BLaER1 (cell line): ENCODE measurements around the gene VPS13D.
A peak's percentile ranks its signal among the peaks of the same experiment; 100 is the strongest.

ENCODE experiments used
- H3K27ac ChIP-seq: shearing (Covaris generic); formaldehyde crosslinking; 2 replicates; pipeline ENCODE4 v1.8.1; 2022
- H3K27me3 ChIP-seq: shearing (Covaris generic); formaldehyde crosslinking; 2 replicates; pipeline ENCODE4 v1.8.1; 2022
- H3K36me3 ChIP-seq: shearing (Covaris generic); formaldehyde crosslinking; 2 replicates; pipeline ENCODE4 v1.8.1; 2022
- H3K4me1 ChIP-seq: shearing (Covaris generic); formaldehyde crosslinking; 2 replicates; pipeline ENCODE4 v1.8.1; 2022
- H3K4me2 ChIP-seq: shearing (Covaris generic); formaldehyde crosslinking; 2 replicates; pipeline ENCODE4 v1.8.1; 2022
- H3K4me3 ChIP-seq: shearing (Covaris generic); formaldehyde crosslinking; 2 replicates; pipeline ENCODE4 v1.8.1; 2022
- H3K9ac ChIP-seq: shearing (Covaris generic); formaldehyde crosslinking; 2 replicates; pipeline ENCODE4 v1.8.1; 2022
- H3K9me3 ChIP-seq: shearing (Covaris generic); formaldehyde crosslinking; 2 replicates; pipeline ENCODE4 v1.8.1; 2022
- H4K20me1 ChIP-seq: shearing (Covaris generic); formaldehyde crosslinking; 2 replicates; pipeline ENCODE4 v1.8.1; 2022
- Cebpa-rat ChIP-seq: shearing (Covaris generic); IDR thresholded peaks from 2 replicates; pipeline ENCODE4 v1.8.1; 2022

The VPS13D gene

GRCh38 chr1:12300706-12301105, 70.9 kb downstream of the VPS13D start:
- peaks cover 13% of the 10 kb centered on the region for H3K4me1 ChIP-seq
- no peak overlapping the region for H3K4me2 ChIP-seq
- no peaks in the 10 kb centered on the region for H4K20me1 ChIP-seq
- no peak overlapping the region for H3K9ac ChIP-seq
- H3K9me3 ChIP-seq = no peaks in the 10 kb centered on the region; the same call in 1 of the 2 replicates
- TF ChIP-seq Cebpa-rat = no peak
- no peak overlapping the region for H3K27ac ChIP-seq
- H3K27me3 ChIP-seq = no peaks in the 10 kb centered on the region
- peaks cover 48% of the 10 kb centered on the region for H3K36me3 ChIP-seq
- H3K4me3 ChIP-seq = no peak overlapping the region

DNA sequence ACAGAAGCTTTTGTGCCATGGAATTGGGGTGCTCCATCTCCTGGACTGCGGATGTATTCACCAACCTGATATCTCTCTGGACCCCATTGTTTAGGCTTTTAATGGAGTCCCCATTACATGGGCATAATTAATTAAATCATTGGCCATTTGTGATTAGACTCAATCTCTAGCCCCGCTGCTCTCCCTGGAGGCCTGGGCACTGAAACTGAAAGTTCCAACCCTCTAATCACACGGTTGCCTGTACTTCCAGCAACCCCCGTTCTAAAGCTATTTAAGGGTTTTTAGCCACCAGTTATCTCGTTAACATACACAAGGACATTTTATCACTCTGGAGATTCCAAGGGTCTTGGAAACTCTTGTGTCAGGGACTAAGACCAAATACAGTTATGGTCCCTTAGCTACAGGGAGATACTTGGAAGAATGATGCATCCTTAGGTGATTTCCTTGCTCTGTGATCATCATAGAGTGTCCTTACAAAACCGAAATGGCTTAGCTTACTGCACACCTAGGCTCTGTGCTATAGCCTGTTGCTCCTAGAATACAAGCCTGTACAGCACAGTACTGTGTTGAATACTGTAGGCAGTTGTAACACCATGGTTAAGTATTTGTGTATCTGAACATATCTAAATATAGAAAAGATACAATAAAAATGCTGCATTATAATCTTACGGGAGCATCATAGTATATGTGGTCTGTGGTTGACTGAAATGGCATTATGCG, 71.8 kb downstream of the VPS13D start:
- peak overlapping the region; percentile 76 for H3K4me2 ChIP-seq

DNA sequence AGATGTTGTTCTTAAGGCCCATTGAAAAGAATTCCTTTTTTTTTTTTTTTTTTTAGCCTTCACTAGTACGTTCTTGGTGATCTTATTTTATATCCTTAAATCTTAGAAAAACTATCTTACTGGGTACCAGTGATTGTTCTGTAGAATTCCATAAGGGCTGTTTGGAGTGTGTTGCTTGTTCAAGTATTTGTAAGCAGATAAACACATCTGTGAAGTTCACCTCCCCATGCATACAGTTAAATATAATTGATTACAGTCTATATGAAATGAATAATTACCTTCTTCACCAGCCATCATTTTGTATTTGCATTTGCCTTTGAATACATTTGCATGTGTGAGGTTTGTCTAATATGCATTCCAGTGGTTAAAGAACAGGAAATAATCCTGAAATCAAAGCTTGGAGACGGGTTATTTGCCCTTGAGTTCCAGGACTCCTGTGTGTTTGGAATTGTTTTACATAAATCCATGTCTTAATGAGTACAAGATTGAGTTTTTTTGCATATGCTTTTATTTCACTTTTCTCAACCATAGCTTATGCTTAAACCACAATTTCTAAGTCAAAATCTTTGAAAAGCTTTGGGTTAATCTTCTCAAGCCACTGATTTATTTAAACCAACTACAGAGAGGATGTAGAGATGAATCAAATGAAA, 73.1 kb downstream of the VPS13D start:
- Histone ChIP-seq H3K4me1 (peaks cover 13% of the 10 kb centered on the region), H3K4me3 (no peak overlapping the region), H3K27ac (no peak overlapping the region), H4K20me1 (no peaks in the 10 kb centered on the region), H3K4me2 (no peak overlapping the region), H3K9me3 (peaks cover 15% of the 10 kb centered on the region), H3K9ac (no peak overlapping the region), H3K27me3 (no peaks in the 10 kb centered on the region), H3K36me3 (peaks cover 65% of the 10 kb centered on the region)
- no peak for TF ChIP-seq Cebpa-rat

More for the DNA sequence above, 71.8 kb downstream of the VPS13D start:
- Histone ChIP-seq H3K36me3 (peaks cover 53% of the 10 kb centered on the region), H3K9me3 (peaks cover 8% of the 10 kb centered on the region), H4K20me1 (no peaks in the 10 kb centered on the region), H3K9ac (no peak overlapping the region), H3K27me3 (no peaks in the 10 kb centered on the region), H3K27ac (no peak overlapping the region), H3K4me1 (peaks cover 13% of the 10 kb centered on the region), H3K4me3 (no peak overlapping the region)
- no peak for TF ChIP-seq Cebpa-rat

DNA sequence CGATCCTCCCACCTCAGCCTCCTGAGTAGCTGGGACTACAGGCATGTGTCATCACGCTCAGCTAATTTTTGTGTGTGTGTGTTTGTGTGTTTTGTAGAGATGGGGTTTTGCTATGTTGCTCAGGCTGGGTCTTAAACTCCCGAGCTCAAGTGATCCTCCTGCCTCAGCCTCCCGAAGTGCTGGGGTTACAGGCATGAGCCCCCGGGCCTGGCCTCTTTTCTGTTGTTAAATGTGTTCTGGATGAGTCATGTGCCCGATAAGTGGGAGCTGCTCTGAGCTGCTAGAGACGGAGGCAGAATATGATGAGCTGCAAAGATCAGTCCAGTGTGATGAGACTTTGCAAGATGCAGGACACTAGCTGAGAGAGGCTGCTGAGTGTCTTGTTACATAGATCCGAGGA, 75.5 kb downstream of the VPS13D start:
- peaks cover 15% of the 10 kb centered on the region for H3K9me3 ChIP-seq
- peaks cover 80% of the 10 kb centered on the region for H3K36me3 ChIP-seq
- H3K4me1 ChIP-seq = peaks cover 13% of the 10 kb centered on the region
- H3K4me2 ChIP-seq = no peak overlapping the region
- TF ChIP-seq Cebpa-rat = no peak
- no peak overlapping the region for H3K9ac ChIP-seq
- no peak overlapping the region for H3K27ac ChIP-seq
- no peaks in the 10 kb centered on the region for H3K27me3 ChIP-seq
- no peak overlapping the region for H3K4me3 ChIP-seq
- no peaks in the 10 kb centered on the region for H4K20me1 ChIP-seq

DNA sequence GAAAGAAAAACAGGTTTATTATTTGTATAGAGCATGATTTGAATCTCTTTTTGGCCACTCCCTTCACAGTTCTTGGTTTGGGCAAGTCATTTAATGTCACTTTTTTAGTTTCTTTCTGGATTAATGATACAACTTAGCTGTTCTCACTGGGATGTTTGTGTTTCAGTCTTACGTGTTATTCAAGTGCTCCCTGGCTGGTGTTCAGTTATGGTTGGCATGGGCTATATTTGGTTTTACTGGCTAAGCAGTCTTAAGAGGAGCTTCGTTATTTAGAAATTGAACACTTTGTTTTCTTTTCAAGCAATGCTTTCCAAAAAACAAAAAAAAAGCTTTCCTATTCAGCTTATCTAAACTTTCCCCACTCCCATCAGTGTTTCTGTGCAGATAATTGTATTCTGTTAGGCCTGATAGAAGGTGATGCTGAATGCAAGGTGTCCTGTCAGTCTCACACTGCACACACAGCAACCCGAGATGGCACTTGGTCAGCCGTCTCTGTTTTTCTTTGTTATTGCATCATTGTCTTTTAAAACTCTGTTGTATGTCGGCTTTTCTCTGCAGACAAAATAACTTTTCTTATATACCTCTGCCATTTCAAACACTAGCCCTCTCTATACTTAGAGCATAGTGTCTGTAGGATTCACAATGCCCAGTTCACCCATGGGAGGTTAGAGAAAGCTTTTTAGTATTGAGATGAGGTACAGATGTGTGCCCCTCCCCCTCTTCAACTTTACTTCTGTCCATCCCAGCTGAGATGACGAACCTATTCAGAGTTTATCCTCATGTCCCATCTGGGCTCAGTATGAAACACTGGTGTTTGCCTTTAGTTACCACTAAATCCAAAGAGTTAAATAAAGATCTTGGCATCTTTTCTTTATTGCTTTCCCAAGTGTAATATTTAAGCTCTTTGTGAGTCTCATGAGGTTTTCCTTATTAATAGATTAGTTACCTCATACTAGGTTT, 80.2 kb downstream of the VPS13D start:
- H3K9me3 ChIP-seq = peaks cover 15% of the 10 kb centered on the region
- no peak overlapping the region for H3K4me3 ChIP-seq
- H3K4me1 ChIP-seq = no peaks in the 10 kb centered on the region
- H3K4me2 ChIP-seq = no peak overlapping the region
- TF ChIP-seq Cebpa-rat = no peak
- H3K27me3 ChIP-seq = no peaks in the 10 kb centered on the region
- H3K9ac ChIP-seq = no peak overlapping the region
- no peak overlapping the region for H3K27ac ChIP-seq
- no peaks in the 10 kb centered on the region for H4K20me1 ChIP-seq
- H3K36me3 ChIP-seq = peaks cover 92% of the 10 kb centered on the region

DNA sequence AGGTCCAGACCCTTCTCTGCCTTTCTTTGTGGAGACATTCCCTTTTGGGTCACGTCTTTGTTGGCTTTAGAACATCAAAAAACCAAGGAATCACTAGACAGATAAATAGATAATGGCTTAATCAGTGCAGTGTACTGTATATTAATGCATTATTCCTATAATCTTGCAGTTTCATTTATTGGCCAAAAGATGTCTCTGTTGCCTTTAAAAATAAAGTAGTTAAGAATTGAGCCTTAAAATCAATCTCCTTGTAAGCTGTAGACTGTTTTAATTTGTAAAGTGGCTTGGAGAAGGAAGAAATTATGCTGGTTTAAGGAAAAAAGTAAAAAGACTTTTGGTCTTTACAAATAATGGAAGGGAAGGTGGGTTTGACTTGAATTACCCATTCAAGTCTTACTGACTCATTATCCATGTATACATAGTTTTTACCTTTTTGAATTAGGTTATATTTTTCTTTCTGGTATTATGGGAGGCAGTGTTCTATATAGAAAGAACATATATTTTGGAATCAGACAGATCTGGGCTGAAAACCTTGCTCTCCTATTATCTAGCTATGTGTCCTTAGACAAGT, 84.6 kb downstream of the VPS13D start:
- H3K9ac ChIP-seq = no peak overlapping the region
- peaks cover 76% of the 10 kb centered on the region for H3K36me3 ChIP-seq
- H3K4me2 ChIP-seq = no peak overlapping the region
- H3K27me3 ChIP-seq = no peaks in the 10 kb centered on the region
- H4K20me1 ChIP-seq = no peaks in the 10 kb centered on the region
- no peaks in the 10 kb centered on the region for H3K9me3 ChIP-seq
- no peak for TF ChIP-seq Cebpa-rat
- no peak overlapping the region for H3K4me3 ChIP-seq
- no peaks in the 10 kb centered on the region for H3K4me1 ChIP-seq
- no peak overlapping the region for H3K27ac ChIP-seq

- TF ChIP-seq Cebpa-rat = no peak
- Histone ChIP-seq H3K9me3 (no peaks in the 10 kb centered on the region), H3K4me3 (no peak overlapping the region), H3K27me3 (no peaks in the 10 kb centered on the region), H3K36me3 (peaks cover 75% of the 10 kb centered on the region), H3K4me2 (no peak overlapping the region), H4K20me1 (no peaks in the 10 kb centered on the region), H3K4me1 (no peaks in the 10 kb centered on the region), H3K27ac (no peak overlapping the region), H3K9ac (no peak overlapping the region)
Observed at GRCh38 chr1:12315146-12315545, 85.3 kb downstream of the VPS13D start.

DNA sequence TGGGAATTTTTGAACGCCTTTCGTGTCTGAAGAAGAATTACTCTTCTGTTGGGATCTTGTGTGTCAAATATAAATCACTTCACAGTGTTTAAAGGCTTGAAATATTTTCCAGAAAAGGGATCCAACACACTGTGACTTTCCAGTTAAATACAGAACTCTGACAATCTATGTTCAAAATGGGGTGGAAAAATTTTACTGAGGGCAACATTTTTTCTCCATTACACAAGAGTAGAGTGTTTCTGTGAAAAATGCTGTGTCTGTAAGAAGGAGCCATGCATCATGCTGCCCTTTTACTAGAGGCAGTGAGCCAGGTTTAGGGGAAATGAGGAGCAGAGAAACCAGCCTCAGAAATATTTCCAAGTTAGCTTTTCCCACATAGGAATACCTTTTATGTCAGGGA, 86.5 kb downstream of the VPS13D start:
- no peak overlapping the region for H3K4me2 ChIP-seq
- no peak overlapping the region for H3K27ac ChIP-seq
- H3K36me3 ChIP-seq = peaks cover 67% of the 10 kb centered on the region
- no peaks in the 10 kb centered on the region for H4K20me1 ChIP-seq
- no peaks in the 10 kb centered on the region for H3K27me3 ChIP-seq
- no peaks in the 10 kb centered on the region for H3K4me1 ChIP-seq
- no peak for TF ChIP-seq Cebpa-rat
- no peak overlapping the region for H3K9ac ChIP-seq
- H3K4me3 ChIP-seq = no peak overlapping the region
- no peaks in the 10 kb centered on the region for H3K9me3 ChIP-seq

DNA sequence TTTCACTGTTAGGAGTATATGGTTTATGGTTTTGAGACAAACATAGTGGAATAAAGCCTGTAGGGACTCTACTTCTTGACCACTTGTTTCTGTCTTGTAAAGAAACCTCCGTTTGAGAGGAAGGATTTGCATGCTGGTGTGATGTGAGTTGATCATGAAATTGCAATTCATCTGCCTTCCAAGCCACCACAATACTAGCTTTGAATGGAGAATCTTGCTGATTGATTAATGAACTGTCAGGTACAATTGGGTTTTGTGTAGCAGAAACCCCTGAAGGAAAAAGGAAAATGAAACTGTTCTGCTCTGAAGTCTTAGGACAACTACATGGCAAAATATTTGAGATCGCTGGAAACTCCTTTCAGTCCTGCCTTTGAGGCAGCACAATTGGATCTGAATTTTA, 90.7 kb downstream of the VPS13D start:
- Histone ChIP-seq H3K9ac (no peak overlapping the region), H3K27me3 (no peaks in the 10 kb centered on the region), H3K4me1 (no peaks in the 10 kb centered on the region), H3K9me3 (no peaks in the 10 kb centered on the region), H3K27ac (no peak overlapping the region), H3K4me2 (no peak overlapping the region), H4K20me1 (no peaks in the 10 kb centered on the region), H3K36me3 (peaks cover 72% of the 10 kb centered on the region), H3K4me3 (no peak overlapping the region)
- TF ChIP-seq Cebpa-rat = no peak
